ENCODE data around the gene PVALB.

DNA sequence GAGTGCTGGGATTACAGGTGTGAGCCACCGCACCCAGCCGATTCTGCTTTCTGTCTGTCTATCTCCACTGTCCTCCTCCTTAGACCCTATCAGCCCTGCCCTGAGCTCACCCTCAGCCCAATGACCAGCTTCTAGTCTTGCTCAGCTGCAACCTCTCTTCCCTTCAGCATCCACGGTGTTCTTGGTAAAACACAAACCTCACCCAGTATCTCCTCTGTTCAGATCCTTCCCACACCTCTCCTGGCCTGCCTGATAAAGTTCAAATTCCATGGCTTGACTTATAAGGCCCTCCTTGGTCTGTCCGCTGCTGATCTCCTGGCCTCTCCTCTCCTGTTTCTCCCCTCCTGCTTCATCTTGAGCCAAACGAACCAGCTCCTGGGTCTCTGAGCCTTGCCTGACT, 29.4 kb upstream of the PVALB start:
- TF ChIP-seq, protein P1, sequence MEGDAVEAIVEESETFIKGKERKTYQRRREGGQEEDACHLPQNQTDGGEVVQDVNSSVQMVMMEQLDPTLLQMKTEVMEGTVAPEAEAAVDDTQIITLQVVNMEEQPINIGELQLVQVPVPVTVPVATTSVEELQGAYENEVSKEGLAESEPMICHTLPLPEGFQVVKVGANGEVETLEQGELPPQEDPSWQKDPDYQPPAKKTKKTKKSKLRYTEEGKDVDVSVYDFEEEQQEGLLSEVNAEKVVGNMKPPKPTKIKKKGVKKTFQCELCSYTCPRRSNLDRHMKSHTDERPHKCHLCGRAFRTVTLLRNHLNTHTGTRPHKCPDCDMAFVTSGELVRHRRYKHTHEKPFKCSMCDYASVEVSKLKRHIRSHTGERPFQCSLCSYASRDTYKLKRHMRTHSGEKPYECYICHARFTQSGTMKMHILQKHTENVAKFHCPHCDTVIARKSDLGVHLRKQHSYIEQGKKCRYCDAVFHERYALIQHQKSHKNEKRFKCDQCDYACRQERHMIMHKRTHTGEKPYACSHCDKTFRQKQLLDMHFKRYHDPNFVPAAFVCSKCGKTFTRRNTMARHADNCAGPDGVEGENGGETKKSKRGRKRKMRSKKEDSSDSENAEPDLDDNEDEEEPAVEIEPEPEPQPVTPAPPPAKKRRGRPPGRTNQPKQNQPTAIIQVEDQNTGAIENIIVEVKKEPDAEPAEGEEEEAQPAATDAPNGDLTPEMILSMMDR (IDR thresholded peaks at IDR 0.05) = no peak
- no peak for TF ChIP-seq POLR2AphosphoS5 (IDR thresholded peaks at IDR 0.05; ENCODE audit: low read depth, low read length)
- TF ChIP-seq, protein P2, sequence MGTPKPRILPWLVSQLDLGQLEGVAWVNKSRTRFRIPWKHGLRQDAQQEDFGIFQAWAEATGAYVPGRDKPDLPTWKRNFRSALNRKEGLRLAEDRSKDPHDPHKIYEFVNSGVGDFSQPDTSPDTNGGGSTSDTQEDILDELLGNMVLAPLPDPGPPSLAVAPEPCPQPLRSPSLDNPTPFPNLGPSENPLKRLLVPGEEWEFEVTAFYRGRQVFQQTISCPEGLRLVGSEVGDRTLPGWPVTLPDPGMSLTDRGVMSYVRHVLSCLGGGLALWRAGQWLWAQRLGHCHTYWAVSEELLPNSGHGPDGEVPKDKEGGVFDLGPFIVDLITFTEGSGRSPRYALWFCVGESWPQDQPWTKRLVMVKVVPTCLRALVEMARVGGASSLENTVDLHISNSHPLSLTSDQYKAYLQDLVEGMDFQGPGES (IDR thresholded peaks at IDR 0.05; ENCODE audit: low read depth, low read length) = no peak
- TF ChIP-seq, protein P3, sequence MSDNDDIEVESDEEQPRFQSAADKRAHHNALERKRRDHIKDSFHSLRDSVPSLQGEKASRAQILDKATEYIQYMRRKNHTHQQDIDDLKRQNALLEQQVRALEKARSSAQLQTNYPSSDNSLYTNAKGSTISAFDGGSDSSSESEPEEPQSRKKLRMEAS (IDR thresholded peaks at IDR 0.05; ENCODE audit: low read depth) = no peak

All from SK-N-SH (cell line).